Lower leg skin (tissue), 4 donors: ENCODE data around the gene KRTAP5-1. TPM values are rescaled to one million over a fixed set of nuclear protein-coding genes. Genes with fewer than 3 reads are reported as not detected.

ENCODE experiments used
- DNase-seq, 2 donors: peaks; one replicate each; pipeline ENCODE4 v3.0.0-alpha.2; 2019; ENCODE audit warnings: low spot score in 2 of 2
- H3K4me3 ChIP-seq: fragments of 200-600 bp; sonication (generic); 2 replicates; pipeline ENCODE4 v1.5.1; 2017; ENCODE audit warnings: mild to moderate bottlenecking, low read depth; ENCODE audit not compliant: poor library complexity, severe bottlenecking
- POLR2A ChIP-seq, 2 donors: fragments of 450-650 bp; IDR thresholded peaks; one replicate each; pipeline ENCODE4 v1.6.1; 2016 to 2017; ENCODE audit warnings: antibody characterized with exemption in 2 of 2, mild to moderate bottlenecking in 1 of 2, moderate library complexity in 1 of 2
- WGBS, 2 donors: methylation state at CpG; one replicate each; pipeline ENCODE4 v1.1.5; 2018; 5-methylcytosine and 5-hydroxymethylcytosine counted together
- intact Hi-C: fragments of 100-400 bp; cut with DNase I; formaldehyde crosslinking; loops from one replicate; pipeline ENCODE4 v1.15.0; 2023; ENCODE audit warnings: low total_unique reads
- total RNA-seq, 4 donors: library from RNA; depleted of rRNA; stranded (reverse); fragments of >200 nt; gene quantifications; one replicate each; pipeline ENCODE4 v1.1.0, GENCODE V29; 2016
- TF ChIP-seq, protein P1 (sequence below), 3 donors: fragments of 450-650 bp; IDR thresholded peaks; one replicate each; pipeline ENCODE4 v1.5.1; 2016; ENCODE audit warnings: antibody characterized with exemption in 3 of 3, mild to moderate bottlenecking in 3 of 3, moderate library complexity in 2 of 3

The KRTAP5-1 gene
- total RNA-seq, 4 donors from 2014 or later: 8.1 TPM; not detected in 3

- DNase-seq: no peak
- no peak for TF ChIP-seq POLR2A (IDR thresholded peaks at IDR 0.05)
- TF ChIP-seq, protein P1, sequence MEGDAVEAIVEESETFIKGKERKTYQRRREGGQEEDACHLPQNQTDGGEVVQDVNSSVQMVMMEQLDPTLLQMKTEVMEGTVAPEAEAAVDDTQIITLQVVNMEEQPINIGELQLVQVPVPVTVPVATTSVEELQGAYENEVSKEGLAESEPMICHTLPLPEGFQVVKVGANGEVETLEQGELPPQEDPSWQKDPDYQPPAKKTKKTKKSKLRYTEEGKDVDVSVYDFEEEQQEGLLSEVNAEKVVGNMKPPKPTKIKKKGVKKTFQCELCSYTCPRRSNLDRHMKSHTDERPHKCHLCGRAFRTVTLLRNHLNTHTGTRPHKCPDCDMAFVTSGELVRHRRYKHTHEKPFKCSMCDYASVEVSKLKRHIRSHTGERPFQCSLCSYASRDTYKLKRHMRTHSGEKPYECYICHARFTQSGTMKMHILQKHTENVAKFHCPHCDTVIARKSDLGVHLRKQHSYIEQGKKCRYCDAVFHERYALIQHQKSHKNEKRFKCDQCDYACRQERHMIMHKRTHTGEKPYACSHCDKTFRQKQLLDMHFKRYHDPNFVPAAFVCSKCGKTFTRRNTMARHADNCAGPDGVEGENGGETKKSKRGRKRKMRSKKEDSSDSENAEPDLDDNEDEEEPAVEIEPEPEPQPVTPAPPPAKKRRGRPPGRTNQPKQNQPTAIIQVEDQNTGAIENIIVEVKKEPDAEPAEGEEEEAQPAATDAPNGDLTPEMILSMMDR (IDR thresholded peaks at IDR 0.05): no peak
- H3K4me3 ChIP-seq: no peak overlapping the region
- WGBS, 2 donors: 84 to 87% methylated on average over 6 of the region's 6 CpGs
- intact Hi-C loops: no loop called here
Measured at GRCh38 chr11:1544536-1544935, 40.5 kb downstream of the KRTAP5-1 start.

DNA sequence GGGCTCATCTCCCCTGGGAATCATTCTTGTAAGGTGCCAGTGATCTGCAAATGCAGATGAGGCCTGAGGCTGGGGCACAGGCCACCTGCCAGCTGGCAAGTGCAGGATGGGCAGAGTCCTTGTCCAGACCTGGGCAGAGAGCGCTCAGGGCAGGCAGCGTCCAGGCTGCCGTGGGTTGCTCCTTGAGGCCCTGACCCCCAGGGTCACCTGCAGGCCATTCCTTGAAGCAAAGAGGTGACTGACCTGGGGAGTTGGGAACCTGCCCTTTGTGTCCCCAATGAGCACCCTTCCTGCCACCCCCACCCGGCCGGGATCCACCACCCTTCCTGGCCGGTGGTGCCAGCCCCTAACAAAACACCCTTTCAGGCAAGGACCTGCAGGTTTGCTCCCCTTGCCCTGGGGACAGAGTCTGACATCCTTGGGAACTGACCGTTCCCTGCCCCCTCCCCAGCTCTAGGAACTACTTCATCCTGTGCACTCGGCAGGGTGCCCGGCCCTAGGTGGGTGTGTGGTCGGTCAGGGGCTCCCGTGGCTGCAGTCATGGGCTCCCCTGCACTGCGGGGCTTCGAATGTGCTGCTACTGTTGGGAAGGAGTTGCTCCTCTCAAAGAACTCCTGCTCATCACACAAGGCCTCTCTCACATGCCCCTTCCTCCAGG lies 41.3 kb downstream of the KRTAP5-1 start:
- 70 to 83% methylated on average over 11 to 13 of the region's 13 CpGs for whole genome bisulfite sequencing, 2 donors
- intact Hi-C loops: no loop called here
- no peak for TF ChIP-seq POLR2A (IDR thresholded peaks at IDR 0.05)
- TF ChIP-seq, protein P1 (IDR thresholded peaks at IDR 0.05): no peak
- H3K4me3 ChIP-seq: no peak overlapping the region
- DNase-seq: no peak

DNA sequence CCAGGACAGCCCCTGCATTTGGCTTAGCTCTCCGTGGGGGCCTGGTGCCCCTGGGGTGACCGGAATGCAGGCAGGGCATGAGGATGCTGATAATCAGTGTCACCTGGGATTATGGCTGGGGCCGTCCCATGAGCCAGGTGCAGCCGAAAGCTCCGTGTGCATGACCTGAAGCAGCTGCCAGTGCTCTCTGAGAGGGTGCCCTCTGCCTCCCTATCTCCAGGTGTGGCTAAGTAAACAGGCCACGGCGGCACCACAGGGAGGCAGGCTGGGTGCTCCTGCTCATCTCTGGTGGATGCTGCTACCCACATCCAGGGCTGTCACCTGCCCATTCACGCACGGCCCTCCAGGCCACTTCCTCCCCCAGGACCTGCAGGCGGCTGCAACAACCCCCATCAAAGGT lies 42.8 kb downstream of the KRTAP5-1 start:
- H3K4me3 ChIP-seq: no peak overlapping the region
- intact Hi-C loops: no loop called here
- 66 to 76% methylated on average over 5 to 7 of the region's 10 CpGs for WGBS, 2 donors
- TF ChIP-seq, protein P1 (IDR thresholded peaks at IDR 0.05): no peak
- TF ChIP-seq POLR2A (IDR thresholded peaks at IDR 0.05): no peak
- no peak for DNase-seq

GRCh38 chr11:1541474-1542204 lies 43.4 kb downstream of the KRTAP5-1 start:
- H3K4me3 ChIP-seq: no peak overlapping the region
- intact Hi-C loops: no loop called here
- WGBS, 2 donors: 84 to 85% methylated on average over 21 to 22 of the region's 22 CpGs
- no peak for DNase-seq
- TF ChIP-seq, protein P1 (IDR thresholded peaks at IDR 0.05): no peak
- no peak for TF ChIP-seq POLR2A (IDR thresholded peaks at IDR 0.05)

DNA sequence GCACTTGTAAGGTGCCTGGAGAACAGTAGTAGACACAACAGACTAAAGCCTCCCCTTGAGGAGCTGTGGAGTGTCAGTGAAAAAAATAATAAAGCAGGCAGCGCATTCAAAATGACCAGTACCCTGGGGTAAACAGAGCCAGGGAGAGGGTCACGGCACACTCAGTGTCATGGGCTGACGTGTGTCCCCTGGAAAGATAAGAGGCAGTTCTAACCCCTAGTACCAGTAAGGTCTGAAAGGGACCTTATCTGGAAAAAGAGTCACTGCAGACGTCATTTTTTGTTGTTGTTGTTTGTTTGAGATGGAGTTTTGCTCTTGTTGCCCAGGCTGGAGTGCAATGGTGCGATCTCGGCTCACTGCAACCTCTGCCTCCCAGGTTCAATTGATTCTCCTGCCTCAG lies 45.0 kb downstream of the KRTAP5-1 start:
- TF ChIP-seq, protein P1 (IDR thresholded peaks at IDR 0.05): no peak
- TF ChIP-seq POLR2A (IDR thresholded peaks at IDR 0.05): no peak
- no peak overlapping the region for H3K4me3 ChIP-seq
- 92 to 94% methylated on average over 6 of the region's 6 CpGs for whole genome bisulfite sequencing, 2 donors
- intact Hi-C loops: no loop called here
- DNase-seq: no peak
